Activated CD4-positive, alpha-beta memory T cell treated with anti-CD3 and anti-CD28 coated beads for 36 hours (primary cell): ENCODE data around the gene CNTN4. TPM values are rescaled to one million over a fixed set of nuclear protein-coding genes. Genes with fewer than 3 reads are reported as not detected.
"Not testable (repeated sequence)": the region's sequence is repeated elsewhere in the genome, so short reads cannot be mapped to it uniquely, and the experiment has no call there.

Source experiments
- CTCF ChIA-PET: fragments of 350-600 bp; sonication (Branson Sonifier 250); formaldehyde crosslinking; loops from one replicate; lab custom pipeline; 2021; ENCODE audit warnings: antibody characterized with exemption, inconsistent platforms; lab: Charles Lee
- POLR2A ChIA-PET: fragments of 350-600 bp; sonication (Branson Sonifier 250); formaldehyde crosslinking; loops from one replicate; lab custom pipeline; 2021; ENCODE audit warnings: antibody characterized with exemption; lab: Charles Lee
- DNase-seq: peaks from one replicate; pipeline ENCODE4 v3.0.0-alpha.2; 2020
- H3K27ac Mint-ChIP-seq: one replicate; pipeline ENCODE4 v1.8.0; 2021; ENCODE audit warnings: mixed read lengths
- H3K27me3 Mint-ChIP-seq: one replicate; pipeline ENCODE4 v1.8.0; 2021; ENCODE audit warnings: mixed read lengths
- H3K36me3 Mint-ChIP-seq: one replicate; pipeline ENCODE4 v1.8.0; 2021; ENCODE audit warnings: mixed read lengths
- H3K4me1 Mint-ChIP-seq: one replicate; pipeline ENCODE4 v1.8.0; 2021; ENCODE audit warnings: low read depth, mixed read lengths
- H3K4me3 Mint-ChIP-seq: one replicate; pipeline ENCODE4 v1.8.0; 2021; ENCODE audit warnings: mild to moderate bottlenecking, mixed read lengths
- H3K9me3 Mint-ChIP-seq: one replicate; pipeline ENCODE4 v1.8.0; 2021; ENCODE audit warnings: mixed read lengths
- intact Hi-C: fragments of 100-400 bp; cut with micrococcal nuclease; formaldehyde crosslinking; loops from one replicate; pipeline ENCODE4 v1.15.1; 2023
- total RNA-seq, 2 experiments: library from RNA; stranded (reverse); gene quantifications; one replicate each; pipeline ENCODE4 v1.2.3, GENCODE V29; 2021

CNTN4 gene
- total RNA-seq, 2 experiments from 2014 or later, result not detected

- Mint-ChIP-seq H3K27me3 (peaks cover 2% of the 10 kb centered on the region), H3K9me3 (no peaks in the 10 kb centered on the region), H3K4me3 (no peak overlapping the region), H3K4me1 (no peaks in the 10 kb centered on the region), H3K36me3 (no peaks in the 10 kb centered on the region), H3K27ac (no peak overlapping the region)
- no peak for DNase-seq
- CTCF ChIA-PET, result no interaction called here
- POLR2A ChIA-PET, result no interaction called here
- intact Hi-C loops, result no loop called here
Measured at GRCh38 chr3:2513986-2514385, 415.3 kb downstream of the CNTN4 start.

- intact Hi-C loops, result no loop called here
- DNase-seq, result no peak
- CTCF ChIA-PET, result no interaction called here
- H3K9me3 Mint-ChIP-seq, result no peaks in the 10 kb centered on the region
- no peak overlapping the region for H3K4me3 Mint-ChIP-seq
- H3K27ac Mint-ChIP-seq, result no peak overlapping the region
- H3K27me3 Mint-ChIP-seq, result peaks cover 2% of the 10 kb centered on the region
- POLR2A ChIA-PET, result no interaction called here
- no peaks in the 10 kb centered on the region for H3K4me1 Mint-ChIP-seq
- no peaks in the 10 kb centered on the region for H3K36me3 Mint-ChIP-seq
Measured at GRCh38 chr3:2516762-2517441, 418.2 kb downstream of the CNTN4 start.

GRCh38 chr3:2517500-2518172 lies 419.0 kb downstream of the CNTN4 start:
- Mint-ChIP-seq H3K36me3 (no peaks in the 10 kb centered on the region), H3K4me3 (no peak overlapping the region), H3K9me3 (no peaks in the 10 kb centered on the region), H3K4me1 (no peaks in the 10 kb centered on the region), H3K27me3 (peaks cover 2% of the 10 kb centered on the region), H3K27ac (no peak overlapping the region)
- ChIA-PET CTCF (no interaction called here), POLR2A (no interaction called here)
- DNase-seq, result no peak
- intact Hi-C loops, result no loop called here

GRCh38 chr3:2523281-2523836 lies 424.7 kb downstream of the CNTN4 start:
- Mint-ChIP-seq H3K36me3 (no peaks in the 10 kb centered on the region), H3K9me3 (no peaks in the 10 kb centered on the region), H3K4me1 (no peaks in the 10 kb centered on the region), H3K27ac (no peak overlapping the region), H3K4me3 (no peak overlapping the region), H3K27me3 (no peaks in the 10 kb centered on the region)
- DNase-seq, result no peak
- intact Hi-C loops, result no loop called here
- POLR2A ChIA-PET, result no interaction called here
- CTCF ChIA-PET, result no interaction called here

- Mint-ChIP-seq H3K36me3 (no peaks in the 10 kb centered on the region), H3K4me1 (no peaks in the 10 kb centered on the region), H3K27ac (no peak overlapping the region), H3K27me3 (no peaks in the 10 kb centered on the region), H3K9me3 (no peaks in the 10 kb centered on the region), H3K4me3 (no peak overlapping the region)
- intact Hi-C loops, result no loop called here
- POLR2A ChIA-PET, result no interaction called here
- CTCF ChIA-PET, result no interaction called here
- no peak for DNase-seq
Measured at GRCh38 chr3:2525968-2526367, 427.3 kb downstream of the CNTN4 start.

GRCh38 chr3:2526926-2527325 lies 428.3 kb downstream of the CNTN4 start:
- Mint-ChIP-seq H3K36me3 (no peaks in the 10 kb centered on the region), H3K9me3 (no peaks in the 10 kb centered on the region), H3K4me1 (no peaks in the 10 kb centered on the region), H3K4me3 (no peak overlapping the region), H3K27me3 (no peaks in the 10 kb centered on the region), H3K27ac (no peak overlapping the region)
- DNase-seq, result no peak
- ChIA-PET CTCF (no interaction called here), POLR2A (no interaction called here)
- intact Hi-C loops, result no loop called here

GRCh38 chr3:2527328-2527727 lies 428.7 kb downstream of the CNTN4 start:
- CTCF ChIA-PET, DNase-seq, H3K9me3 Mint-ChIP-seq, POLR2A ChIA-PET, H3K4me3 Mint-ChIP-seq, H3K27ac Mint-ChIP-seq, H3K4me1 Mint-ChIP-seq, H3K27me3 Mint-ChIP-seq, H3K36me3 Mint-ChIP-seq, intact Hi-C loops: not testable (repeated sequence)

- H3K27me3 Mint-ChIP-seq, H3K4me1 Mint-ChIP-seq, intact Hi-C loops, H3K4me3 Mint-ChIP-seq, POLR2A ChIA-PET, H3K27ac Mint-ChIP-seq, H3K36me3 Mint-ChIP-seq, H3K9me3 Mint-ChIP-seq, DNase-seq, CTCF ChIA-PET: not testable (repeated sequence)
Measured at GRCh38 chr3:2534767-2535166, 436.1 kb downstream of the CNTN4 start.

- ChIA-PET POLR2A (no interaction called here), CTCF (no interaction called here)
- peaks cover 5% of the 10 kb centered on the region for H3K9me3 Mint-ChIP-seq
- H3K36me3 Mint-ChIP-seq, result no peaks in the 10 kb centered on the region
- no peaks in the 10 kb centered on the region for H3K27me3 Mint-ChIP-seq
- no peak overlapping the region for H3K27ac Mint-ChIP-seq
- intact Hi-C loops, result no loop called here
- no peak overlapping the region for H3K4me3 Mint-ChIP-seq
- no peak for DNase-seq
- H3K4me1 Mint-ChIP-seq, result no peaks in the 10 kb centered on the region
Measured at GRCh38 chr3:2535206-2535605, 436.5 kb downstream of the CNTN4 start.

GRCh38 chr3:2536575-2536974 lies 437.9 kb downstream of the CNTN4 start:
- H3K36me3 Mint-ChIP-seq, result no peaks in the 10 kb centered on the region
- no peaks in the 10 kb centered on the region for H3K27me3 Mint-ChIP-seq
- DNase-seq, result no peak
- POLR2A ChIA-PET, result no interaction called here
- CTCF ChIA-PET, result no interaction called here
- H3K27ac Mint-ChIP-seq, result no peak overlapping the region
- no peaks in the 10 kb centered on the region for H3K4me1 Mint-ChIP-seq
- intact Hi-C loops, result no loop called here
- no peak overlapping the region for H3K4me3 Mint-ChIP-seq
- H3K9me3 Mint-ChIP-seq, result peaks cover 5% of the 10 kb centered on the region

- no peaks in the 10 kb centered on the region for H3K27me3 Mint-ChIP-seq
Measured at GRCh38 chr3:2540115-2540514, 441.4 kb downstream of the CNTN4 start.

GRCh38 chr3:2543247-2543646 lies 444.6 kb downstream of the CNTN4 start:
- Mint-ChIP-seq H3K36me3 (no peaks in the 10 kb centered on the region), H3K4me3 (no peak overlapping the region), H3K27ac (no peak overlapping the region), H3K9me3 (no peaks in the 10 kb centered on the region), H3K4me1 (no peaks in the 10 kb centered on the region), H3K27me3 (peaks cover 2% of the 10 kb centered on the region)
- DNase-seq, result no peak
- ChIA-PET CTCF (no interaction called here), POLR2A (no interaction called here)
- intact Hi-C loops, result no loop called here

More at GRCh38 chr3:2540115-2540514, 441.4 kb downstream of the CNTN4 start:
- intact Hi-C loops, result no loop called here
- ChIA-PET POLR2A (no interaction called here), CTCF (no interaction called here)
- Mint-ChIP-seq H3K27ac (no peak overlapping the region), H3K9me3 (no peaks in the 10 kb centered on the region), H3K4me3 (no peak overlapping the region), H3K4me1 (no peaks in the 10 kb centered on the region), H3K36me3 (no peaks in the 10 kb centered on the region)
- no peak for DNase-seq

- Mint-ChIP-seq H3K36me3 (no peaks in the 10 kb centered on the region), H3K27me3 (peaks cover 2% of the 10 kb centered on the region)
- CTCF ChIA-PET, result interaction anchor here (0.7 kb wide), 1 partner anchor 546 kb away, joined by 3 read pairs; no protein-coding TSS in a partner anchor
Measured at GRCh38 chr3:2544212-2544611, 445.5 kb downstream of the CNTN4 start.

More at GRCh38 chr3:2544212-2544611, 445.5 kb downstream of the CNTN4 start:
- Mint-ChIP-seq H3K27ac (no peak overlapping the region), H3K9me3 (no peaks in the 10 kb centered on the region), H3K4me1 (no peaks in the 10 kb centered on the region), H3K4me3 (no peak overlapping the region)
- POLR2A ChIA-PET, result no interaction called here
- intact Hi-C loops, result no loop called here
- DNase-seq, result no peak
